B cell (primary cell): ENCODE results near the gene RICTOR.

ENCODE experiments used
- EZH2 ChIP-seq: IDR thresholded peaks from 2 replicates; pipeline ENCODE4 v1.6.1; 2012; ENCODE audit warnings: borderline replicate concordance, low read depth, mild to moderate bottlenecking, moderate library complexity, low read length; ENCODE audit not compliant: insufficient read depth, poor library complexity, severe bottlenecking
- TF ChIP-seq, protein P1 (sequence below): fragments of 200-600 bp; IDR thresholded peaks from one replicate; pipeline ENCODE4 v1.8.0; 2022; ENCODE audit warnings: antibody characterized with exemption, mild to moderate bottlenecking

DNA sequence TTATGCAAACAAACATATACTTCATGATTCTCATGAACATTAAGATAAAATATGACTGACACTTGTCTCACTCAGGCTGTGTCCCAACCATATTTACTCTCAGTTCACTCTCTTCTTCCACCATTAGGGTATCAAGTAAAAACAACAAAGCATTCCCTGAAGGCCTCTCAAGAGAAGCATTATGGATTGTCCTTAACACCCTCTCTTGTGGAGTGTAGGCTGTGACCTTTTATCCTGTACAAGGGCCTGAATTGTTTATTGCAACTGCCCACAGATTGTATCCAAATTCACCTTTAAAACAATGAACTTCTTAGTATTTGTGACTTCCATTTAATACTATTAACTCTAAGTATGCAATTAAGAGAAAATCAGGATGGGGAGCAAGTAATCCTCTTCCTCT, 78.1 kb downstream of the RICTOR start:
- TF ChIP-seq EZH2, result no peak
- TF ChIP-seq, protein P1, sequence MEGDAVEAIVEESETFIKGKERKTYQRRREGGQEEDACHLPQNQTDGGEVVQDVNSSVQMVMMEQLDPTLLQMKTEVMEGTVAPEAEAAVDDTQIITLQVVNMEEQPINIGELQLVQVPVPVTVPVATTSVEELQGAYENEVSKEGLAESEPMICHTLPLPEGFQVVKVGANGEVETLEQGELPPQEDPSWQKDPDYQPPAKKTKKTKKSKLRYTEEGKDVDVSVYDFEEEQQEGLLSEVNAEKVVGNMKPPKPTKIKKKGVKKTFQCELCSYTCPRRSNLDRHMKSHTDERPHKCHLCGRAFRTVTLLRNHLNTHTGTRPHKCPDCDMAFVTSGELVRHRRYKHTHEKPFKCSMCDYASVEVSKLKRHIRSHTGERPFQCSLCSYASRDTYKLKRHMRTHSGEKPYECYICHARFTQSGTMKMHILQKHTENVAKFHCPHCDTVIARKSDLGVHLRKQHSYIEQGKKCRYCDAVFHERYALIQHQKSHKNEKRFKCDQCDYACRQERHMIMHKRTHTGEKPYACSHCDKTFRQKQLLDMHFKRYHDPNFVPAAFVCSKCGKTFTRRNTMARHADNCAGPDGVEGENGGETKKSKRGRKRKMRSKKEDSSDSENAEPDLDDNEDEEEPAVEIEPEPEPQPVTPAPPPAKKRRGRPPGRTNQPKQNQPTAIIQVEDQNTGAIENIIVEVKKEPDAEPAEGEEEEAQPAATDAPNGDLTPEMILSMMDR, result no peak
